HG02588 (cell line): ENCODE results near the gene IFNE.
A peak's percentile ranks its signal among the peaks of the same experiment; 100 is the strongest.
"Not testable (repeated sequence)": the region's sequence is repeated elsewhere in the genome, so short reads cannot be mapped to it uniquely, and the experiment has no call there.

Experiments used
- ATAC-seq: cut with Tn5 transposase; IDR thresholded peaks from one replicate; pipeline ENCODE4 v1.9.1; 2021; ENCODE audit warnings: mild to moderate bottlenecking, moderate library complexity; ENCODE audit not compliant: unreplicated experiment

IFNE gene

DNA sequence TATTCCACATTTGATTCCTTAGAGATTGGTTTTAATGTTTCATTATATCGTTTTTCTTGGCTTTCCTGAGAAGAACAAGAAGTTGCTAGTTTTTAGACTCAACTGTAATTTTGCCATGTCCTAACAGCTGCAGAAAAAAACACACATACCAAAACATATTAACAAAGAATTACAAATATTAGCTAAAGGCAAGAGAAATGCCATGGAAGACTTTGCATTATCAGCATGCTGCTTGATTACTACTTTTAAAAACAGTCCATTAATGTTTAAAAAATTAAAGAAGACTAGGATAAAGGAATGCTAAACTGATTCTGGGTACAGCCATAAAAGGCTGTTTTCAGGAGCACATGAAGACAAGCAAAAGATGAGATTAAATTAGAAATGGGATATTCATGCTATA, 20.5 kb upstream of the IFNE start:
- no peak for ATAC-seq

DNA sequence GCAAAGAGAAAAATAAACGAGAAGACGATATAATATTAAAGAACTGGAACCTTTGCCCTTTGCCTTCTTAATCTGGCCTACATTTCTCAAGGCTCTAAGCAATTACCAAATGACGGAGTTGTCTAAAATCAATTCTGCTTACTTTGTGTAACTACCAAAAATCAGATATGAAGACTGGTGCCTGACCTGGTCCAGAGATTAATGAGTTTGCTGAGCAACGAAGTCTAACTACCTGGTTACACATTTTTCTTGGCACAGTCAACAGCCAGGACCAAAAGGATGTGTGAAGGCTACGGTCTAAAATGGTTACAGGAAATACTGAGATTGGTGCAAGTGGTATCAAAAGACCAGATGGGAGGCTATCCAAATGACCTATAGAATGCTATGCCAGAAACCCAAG, 17.8 kb upstream of the IFNE start:
- no peak for ATAC-seq

DNA sequence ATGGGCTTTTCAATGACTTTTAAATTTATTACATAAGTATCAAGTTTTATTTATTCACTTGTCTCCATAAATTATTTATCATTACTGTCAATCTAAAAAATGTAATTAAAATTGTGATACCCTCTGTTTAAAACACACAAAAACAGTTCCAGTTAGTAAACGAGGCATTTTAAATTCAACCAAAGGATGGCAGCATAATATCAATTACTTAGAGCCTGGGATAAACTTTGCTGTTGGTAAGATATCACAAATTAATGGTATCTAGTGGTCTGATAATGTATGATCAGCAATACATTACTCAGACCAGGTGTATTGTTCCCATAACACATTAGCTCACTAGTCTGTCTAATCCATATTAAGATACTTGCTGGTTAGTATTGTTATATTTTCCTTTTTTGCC, 9.6 kb upstream of the IFNE start:
- ATAC-seq, result no peak

DNA sequence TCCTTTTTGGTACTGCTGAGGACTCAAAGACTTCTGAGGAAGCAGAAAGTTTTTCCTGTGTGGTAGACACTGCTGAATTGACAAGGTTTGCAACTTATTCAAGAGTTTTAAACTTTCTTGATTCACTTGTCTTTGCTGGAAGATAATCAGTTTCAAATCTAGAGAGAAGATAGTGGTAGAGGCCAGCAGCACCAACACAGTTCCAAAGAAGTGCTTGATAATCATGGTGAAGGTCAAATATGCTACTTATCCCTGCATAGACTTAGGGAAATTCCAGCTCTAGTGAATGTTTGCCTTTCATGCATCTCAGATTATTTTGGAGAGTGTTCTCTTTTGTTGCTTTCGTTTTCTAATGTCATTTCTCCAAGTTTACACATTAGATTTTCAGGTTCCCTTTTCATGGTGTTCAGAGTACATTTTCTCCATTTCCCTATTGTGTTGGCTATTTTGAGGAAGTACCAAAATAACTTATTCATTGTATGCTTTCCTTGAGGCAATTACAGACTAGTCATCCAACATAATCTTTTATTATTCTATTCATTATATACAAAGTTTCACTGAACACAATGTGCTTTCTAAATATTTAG, 550 bp downstream of the IFNE start:
- ATAC-seq, result no peak

DNA sequence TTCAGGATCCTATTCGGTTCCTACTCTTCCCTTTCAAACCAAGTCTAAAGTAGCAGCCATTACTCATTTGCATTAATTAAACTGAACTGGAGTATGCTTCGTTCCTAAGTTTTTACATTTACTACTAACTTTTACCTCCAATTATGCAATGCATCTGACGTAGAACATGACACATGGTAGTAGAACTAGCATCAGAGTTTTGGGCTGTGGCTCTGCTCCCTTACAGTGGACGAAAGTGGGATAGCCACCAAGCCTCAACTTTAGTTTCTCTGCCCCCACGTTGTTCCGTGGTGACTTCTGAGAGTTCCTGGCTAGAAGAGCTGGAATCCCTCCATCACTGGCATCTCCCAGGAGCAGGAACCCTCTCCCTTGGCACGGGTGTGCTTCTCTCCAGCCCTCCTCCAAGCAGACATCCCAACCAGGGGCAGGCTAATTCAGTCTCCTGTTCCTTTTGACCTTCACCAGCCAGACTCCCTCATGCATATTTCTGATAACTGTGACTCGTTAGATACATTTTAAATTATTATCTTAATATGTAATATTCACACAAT, 2.9 kb downstream of the IFNE start:
- no peak for ATAC-seq

DNA sequence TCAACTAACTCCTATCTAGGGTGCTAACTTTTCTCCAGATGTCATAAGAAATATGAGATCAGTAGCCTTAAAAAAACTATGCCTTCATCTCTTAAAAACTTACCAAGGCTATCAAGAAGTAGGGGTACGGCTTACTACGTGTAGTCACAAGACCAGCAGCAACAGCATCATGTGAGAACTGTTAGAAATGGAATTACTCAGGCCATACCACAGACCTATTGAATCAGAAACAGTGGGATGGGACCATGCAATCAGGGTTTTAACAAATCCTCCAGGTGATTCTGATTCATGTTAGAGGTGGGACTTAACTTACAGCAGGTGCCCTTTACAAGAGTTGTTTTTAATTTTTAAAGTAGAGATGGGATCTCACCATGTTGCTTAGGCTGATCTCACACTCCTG, 4.6 kb downstream of the IFNE start:
- ATAC-seq, result no peak

DNA sequence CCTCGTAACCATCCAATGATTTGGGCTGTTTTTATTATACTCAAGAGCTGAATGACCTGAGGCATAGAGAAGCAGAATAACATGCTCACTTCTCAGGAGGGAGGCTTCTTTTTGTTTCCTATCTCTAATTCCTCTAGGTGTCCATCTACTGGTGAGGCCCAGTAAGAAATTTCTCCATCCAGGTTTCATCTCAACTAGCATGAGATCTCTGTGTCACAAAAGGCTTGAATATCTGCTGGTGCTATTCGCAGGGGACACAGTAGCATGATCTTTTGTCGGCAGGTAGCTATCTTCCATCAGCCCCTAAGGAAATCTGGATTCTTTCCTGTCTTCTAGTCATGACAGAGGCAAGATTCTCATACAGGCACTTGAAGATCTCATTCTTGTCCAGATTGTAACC, 8.9 kb downstream of the IFNE start:
- ATAC-seq, result no peak

DNA sequence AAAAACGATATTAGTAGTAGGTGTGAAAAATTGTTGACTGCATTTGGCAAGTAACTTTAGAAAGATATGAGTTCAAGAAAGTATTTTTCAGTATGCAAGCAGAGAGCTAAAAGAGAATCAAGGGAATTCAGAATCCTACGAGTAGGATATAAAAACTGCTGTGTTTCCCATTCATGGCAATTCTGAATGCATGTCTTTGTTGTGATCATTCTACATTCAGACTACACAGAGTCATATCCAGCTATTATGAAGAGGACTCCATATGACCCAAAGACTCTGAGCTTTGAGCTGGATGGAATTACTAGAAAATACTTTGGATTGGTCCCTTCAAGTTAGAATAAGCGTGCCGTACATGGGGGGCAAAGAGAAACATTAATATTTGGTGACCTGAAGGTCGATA, 12.0 kb downstream of the IFNE start:
- no peak for ATAC-seq

DNA sequence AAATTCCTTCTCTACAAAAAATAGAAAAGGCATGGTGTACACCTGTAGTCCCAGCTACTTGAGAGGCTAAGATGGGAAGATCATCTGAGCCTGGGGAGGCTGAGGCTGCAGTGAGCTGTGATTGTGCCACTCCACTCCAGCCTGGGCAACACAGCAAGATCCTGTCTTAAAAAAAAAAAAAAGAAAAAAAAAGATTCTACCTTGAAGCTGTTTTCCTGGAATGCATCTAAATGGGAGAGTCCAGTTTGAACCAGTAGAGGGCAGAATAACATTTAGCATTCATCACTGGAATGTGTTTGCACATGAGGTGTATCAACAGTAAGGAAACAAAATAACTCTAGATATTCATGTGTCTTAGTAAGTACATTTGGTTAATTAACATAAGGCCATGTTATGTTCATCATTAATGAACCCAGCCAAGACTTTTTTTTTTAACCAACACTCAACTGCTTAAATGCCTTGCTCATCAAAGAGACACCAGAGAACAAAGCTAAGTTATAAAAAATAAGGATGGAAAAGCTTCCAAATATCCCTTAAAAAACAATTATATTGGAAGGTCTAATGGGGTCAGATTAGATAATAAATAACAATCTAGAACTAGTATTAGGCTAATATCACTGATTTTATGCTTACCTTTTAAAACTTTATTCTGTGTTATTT, 16.1 kb downstream of the IFNE start:
- peak; percentile 80 for ATAC-seq

DNA sequence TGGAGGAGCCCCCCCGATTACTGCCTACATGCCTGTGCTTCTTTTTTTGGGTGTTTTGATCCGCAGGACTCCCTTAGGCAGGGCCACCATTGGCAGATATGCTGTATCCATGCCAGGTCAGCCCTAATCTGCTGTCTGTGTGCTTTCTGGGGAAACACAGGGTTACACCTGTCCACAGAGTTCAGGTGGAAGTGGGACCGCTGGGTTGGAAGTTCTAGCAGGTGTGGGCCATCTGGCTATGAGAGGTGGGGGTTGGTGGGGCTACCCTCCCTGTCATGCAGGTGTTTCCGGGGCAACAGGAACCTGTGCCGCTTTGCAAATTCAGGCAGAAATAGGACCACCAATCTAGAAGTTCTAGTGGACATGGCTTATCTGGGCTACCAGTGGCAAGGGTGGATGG, 17.0 kb downstream of the IFNE start:
- no peak for ATAC-seq

DNA sequence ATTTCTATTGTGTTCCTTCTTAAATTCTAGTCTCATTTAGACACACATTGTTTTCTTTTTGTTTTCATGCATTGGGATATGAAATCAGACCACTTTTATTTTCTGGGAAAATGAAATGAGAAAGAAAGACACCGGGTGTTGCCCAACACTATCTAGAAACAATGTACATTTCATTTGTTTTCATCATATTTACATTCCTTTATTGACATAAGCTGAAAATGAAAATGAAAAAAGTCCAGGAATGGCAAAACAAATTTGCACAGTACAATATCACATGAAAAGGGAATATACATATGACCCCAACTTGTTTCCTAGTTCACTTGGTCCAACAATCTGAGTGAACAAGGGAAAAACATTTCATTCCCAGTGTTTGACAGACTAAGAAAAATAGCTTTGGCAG, 20.7 kb downstream of the IFNE start:
- no peak for ATAC-seq

DNA sequence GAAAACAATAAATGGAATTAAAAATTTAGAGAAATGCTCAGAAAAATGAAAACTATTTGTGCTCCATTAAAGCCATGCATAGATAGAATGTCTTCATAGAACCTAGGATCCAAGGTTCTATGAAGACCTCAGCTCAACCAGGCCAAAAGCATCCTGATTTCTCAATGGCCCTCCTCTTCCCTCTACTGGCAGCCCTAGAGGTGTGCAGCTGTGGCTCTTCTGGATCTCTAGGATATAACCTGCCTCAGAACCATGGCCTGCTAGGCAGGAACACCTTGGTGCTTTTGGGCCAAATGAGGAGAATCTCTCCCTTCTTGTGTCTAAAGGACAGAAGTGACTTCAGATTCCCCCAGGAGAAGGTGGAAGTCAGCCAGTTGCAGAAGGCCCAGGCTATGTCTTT, 26.8 kb downstream of the IFNE start:
- no peak for ATAC-seq

DNA sequence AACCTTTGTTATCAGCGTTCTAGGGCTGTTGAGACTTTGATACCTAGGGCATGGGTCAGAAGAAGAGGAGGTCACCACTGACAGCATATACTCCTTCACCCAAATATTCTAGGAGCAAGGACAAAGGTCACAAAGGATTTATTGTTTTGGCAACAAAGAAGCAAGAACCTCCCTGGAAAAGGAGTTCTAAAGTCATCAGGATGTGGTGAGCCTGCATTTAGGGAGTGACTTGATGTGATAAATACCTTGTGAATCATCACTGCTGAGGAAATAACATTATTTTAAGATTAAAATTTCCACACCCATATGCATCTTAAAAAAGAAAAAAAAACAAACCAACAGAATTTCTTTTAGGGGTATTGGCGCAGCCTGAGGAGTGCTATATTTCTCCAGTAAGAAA, 28.0 kb downstream of the IFNE start:
- ATAC-seq, result no peak

DNA sequence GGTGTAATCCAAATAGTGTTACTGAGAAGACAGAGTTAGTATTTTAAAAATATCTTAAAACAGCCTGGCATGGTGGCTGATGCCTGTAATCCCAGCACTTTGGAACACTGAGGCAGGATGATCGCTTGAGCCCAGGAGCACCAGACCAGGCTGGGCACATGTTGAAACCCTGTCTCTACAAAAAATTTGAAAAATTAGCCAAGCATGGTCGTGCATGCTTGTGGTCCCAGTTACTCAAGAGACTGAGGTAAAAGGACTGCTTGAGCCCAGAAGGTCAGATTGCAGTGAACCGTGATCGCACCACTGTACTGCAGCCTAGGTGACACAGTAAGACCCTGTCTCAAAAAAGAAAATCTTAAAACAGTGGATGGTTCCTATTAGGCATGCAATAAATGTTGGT, 29.4 kb downstream of the IFNE start:
- no peak for ATAC-seq

DNA sequence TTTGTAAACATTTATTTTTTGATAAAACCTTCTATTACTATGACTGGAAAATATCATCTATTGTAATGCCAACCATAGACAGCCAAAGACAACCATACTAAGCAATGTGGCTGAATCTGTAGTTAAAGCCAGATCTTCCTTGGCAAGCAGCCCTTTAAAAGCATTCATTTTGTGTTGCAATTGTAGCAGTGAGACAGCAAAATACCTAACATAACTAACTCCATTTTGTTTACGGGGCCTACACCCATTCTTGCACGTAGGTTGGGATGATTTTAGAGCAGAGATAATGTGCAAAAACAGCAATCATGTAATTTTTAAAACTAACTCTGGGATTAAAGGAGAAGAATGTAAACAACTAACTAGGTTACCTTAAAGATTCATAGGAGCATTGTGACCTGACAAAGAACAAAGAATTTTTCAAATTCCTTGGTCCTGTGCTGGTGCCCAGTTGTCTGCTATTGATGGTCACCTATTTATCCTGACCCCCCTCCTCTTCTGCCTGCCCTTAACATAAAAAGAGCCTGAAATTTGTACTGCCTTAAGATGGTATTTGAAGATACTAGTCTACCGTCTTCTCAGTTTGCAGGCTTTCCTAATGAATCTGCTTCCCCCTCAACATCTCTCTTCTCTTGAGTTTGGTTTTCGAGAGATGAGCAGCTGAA, 31.2 kb downstream of the IFNE start:
- no peak for ATAC-seq

DNA sequence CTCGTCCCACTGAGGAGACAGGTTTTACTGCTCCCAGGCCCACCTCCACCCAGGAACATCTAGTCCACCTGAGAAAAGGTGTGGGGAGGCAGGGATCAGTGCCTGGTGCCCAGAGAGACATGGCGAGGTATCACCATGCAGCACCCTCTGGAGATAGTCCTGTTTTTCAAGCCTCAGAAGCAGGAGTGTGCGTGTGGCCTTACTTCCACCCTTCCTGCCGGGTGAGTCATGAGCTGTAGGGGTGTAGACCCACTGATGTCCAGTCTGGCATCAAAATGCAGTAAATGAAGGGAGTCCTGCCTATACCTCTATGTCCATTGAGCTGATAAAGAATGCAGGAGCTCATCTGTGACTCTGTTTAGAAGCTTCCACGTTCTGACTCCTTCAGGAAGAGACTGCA, 32.8 kb downstream of the IFNE start:
- ATAC-seq, result not testable (repeated sequence)

DNA sequence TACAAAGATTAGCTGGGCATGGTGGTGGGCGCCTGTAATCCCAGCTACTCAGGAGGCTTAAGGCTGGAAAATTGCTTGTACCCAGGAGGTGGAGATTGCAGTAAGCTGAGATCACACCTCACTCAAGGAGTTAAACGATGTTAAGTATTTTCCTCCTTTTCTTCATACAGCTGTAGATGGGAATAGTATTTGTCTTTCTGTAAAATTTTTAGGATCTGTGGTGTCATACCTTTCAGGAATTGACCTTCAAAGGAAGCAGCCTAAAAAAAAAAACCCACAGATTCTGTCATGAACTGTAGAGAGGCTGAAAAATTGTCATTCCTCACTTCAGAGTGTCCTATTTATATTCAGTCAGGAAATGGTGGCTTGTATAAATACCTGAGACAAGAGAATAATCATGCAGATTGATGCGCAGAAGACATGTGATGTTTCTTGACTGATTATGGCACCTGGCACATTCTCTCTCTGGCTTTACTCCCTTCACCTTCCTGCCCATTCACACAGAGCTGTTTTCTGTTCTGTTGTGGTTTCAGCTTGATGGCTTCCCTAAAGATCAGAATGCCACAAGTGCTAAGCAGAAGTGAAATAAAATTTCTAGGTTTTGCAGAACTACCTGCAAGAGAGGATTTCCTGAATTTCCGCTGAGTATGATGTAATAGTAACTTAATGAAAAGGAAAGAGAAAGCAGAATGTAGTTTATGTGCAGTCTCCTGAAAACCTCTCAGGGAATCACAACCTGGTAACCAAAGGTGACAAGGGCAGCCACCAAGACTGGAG, 38.1 kb downstream of the IFNE start:
- peak; percentile 95 for ATAC-seq

DNA sequence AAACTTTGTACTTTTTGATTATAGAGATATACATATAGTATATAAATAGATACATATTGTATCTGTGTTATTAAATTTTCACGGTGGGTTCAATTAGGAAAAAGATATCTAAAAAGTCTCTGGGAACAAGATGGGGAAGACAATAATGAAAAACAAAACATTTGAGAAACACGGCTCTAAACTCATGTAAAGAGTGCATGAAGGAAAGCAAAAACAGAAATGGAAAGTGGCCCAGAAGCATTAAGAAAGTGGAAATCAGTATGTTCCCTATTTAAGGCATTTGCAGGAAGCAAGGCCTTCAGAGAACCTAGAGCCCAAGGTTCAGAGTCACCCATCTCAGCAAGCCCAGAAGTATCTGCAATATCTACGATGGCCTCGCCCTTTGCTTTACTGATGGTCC, 42.0 kb downstream of the IFNE start, which contains the start of gene IFNA1:
TSS of gene IFNA1 (plus strand) at position 301 of the 400 bp plus-strand sequence. CDS start at position 370, 69 bp downstream.
- no peak for ATAC-seq

DNA sequence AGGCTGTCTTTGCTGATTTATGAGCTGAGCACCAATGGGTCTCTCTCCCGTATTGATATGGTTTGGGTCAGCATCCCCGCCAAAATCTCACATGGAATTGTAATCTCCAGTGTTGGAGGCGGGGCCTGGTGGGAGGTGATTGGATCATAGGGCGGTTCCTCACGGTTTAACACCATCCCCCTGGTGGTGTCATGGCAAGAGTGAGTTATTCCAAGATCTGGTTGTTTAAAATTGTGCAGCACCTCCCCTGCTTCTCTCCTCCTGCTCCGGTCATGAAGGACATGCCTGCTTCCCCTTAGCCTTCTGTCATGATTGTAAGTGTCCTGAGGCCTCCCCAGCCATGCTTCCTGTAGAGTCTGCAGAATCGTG, 47.1 kb downstream of the IFNE start:
- not testable (repeated sequence) for ATAC-seq

DNA sequence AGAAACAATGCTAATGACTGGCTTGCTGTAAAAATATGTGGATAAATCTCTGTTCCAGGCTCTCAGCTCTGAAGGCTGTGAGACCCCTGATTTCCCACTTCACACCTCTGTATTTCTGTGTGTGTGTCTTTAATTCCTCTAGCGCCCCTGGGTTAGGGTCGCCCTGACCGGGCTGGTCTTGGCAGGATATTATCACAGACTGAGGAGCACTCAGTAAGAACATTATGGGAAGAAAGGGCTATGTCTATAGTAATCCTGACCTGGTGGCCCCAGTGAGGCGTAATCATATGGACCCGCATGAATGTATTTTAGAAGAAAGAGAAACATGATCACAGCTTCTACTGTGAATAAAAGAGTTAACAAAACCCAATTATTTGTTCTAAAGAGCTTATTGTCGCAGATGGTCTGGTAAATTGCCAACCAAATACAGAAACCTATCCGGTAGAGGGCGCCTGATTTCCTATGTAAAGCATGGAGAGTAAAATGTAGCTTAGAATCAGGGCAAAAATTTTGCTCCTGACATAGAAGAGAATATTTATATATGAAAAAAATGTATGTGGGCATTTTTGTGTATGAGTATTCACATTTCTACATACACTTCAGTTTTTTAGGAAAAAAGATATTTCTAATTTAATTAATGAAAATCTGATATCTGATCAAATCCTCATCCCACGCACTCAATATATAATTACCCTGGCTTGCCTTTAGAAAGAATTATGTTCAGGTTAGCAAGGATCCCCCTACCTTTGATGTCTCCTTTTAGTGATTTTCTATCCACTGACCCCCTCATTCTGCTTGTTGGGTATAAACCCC, 47.7 kb downstream of the IFNE start:
- ATAC-seq, result no peak
